OCI-LY1 (cell line): ENCODE data around the gene ANKRD7.

Source experiments
- CTCF ChIP-seq: fragments of 200-600 bp; sonication (generic), shearing (Covaris generic); IDR thresholded peaks from 2 replicates; pipeline ENCODE4 v1.5.1; 2017; ENCODE audit warnings: mild to moderate bottlenecking, antibody characterized with exemption, low read length, moderate library complexity, mixed read lengths
- EZH2 ChIP-seq: fragments of 200-600 bp; sonication (generic), shearing (Covaris generic); IDR thresholded peaks from 2 replicates; pipeline ENCODE4 v1.8.0; 2017; ENCODE audit warnings: borderline replicate concordance, mixed run types, mild to moderate bottlenecking, antibody characterized with exemption, low read length, moderate library complexity, mixed read lengths

DNA sequence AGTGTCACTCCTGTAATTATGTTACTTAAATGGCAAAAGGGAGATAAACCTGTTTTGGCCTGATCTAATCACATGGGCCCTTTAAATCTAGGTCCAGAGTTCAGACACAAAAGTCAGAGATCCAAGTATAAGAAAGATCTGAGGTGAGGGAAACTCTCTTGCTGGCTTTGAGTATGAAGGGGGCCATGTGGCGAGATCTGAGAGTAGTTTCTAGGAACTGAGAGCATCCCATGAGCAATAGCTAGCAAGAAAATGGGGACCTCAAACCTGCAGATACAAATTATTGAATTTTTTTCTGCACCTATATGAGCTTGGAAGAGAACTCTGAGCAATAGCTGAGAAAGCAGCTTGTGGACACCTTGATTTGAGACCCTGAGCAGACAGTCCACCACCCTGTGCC lies 27.6 kb downstream of the ANKRD7 start:
- TF ChIP-seq CTCF (no peak), EZH2 (no peak)
